Measurements from ENCODE around the gene CATSPERE. TPM values are rescaled to one million over a fixed set of nuclear protein-coding genes. Genes with fewer than 3 reads are reported as not detected.
"Not testable (repeated sequence)": the region's sequence is repeated elsewhere in the genome, so short reads cannot be mapped to it uniquely, and the experiment has no call there.

CATSPERE gene
- total and polyA plus RNA-seq, 2 of the 8 experiments (the other 6 are each of a cell fraction or from before 2014, with no cell fraction given), result 0.05 to 0.45 TPM

DNA sequence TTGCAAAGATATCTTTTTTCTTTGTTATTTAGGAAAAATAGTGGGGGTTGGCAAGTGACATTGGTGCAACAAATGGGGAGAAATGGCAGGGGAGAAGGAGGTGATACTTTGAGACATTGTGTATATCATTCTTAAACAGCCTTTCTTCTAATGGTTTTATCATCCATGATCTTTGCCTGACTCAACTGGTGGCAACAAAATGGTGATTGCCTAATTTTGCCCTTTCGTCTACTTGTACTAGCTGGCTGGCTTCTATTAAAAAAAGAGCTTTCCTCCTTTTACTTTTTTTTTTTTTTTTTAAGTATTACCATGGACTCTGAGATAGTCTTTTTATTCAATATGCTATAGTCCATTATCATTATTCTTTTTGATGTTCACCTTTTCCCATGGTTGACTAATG, 219.6 kb downstream of the CATSPERE start (continued):
- TF ChIP-seq MAFK (IDR thresholded peaks at IDR 0.05; ENCODE audit: low read depth, low read length) (no peak), KDM1A (IDR thresholded peaks at IDR 0.05; ENCODE audit: borderline replicate concordance, low read length) (no peak), ATF2 (IDR thresholded peaks at IDR 0.05; ENCODE audit: low read length) (no peak), POLR2A (IDR thresholded peaks at IDR 0.05; ENCODE audit: control extremely low read depth in 1 of 2, low read depth in 2 of 2, low read length in 2 of 2) (no peak), SRF (IDR thresholded peaks at IDR 0.05; ENCODE audit: low read depth, low read length) (no peak), ZNF274 (IDR thresholded peaks at IDR 0.05; ENCODE audit: borderline replicate concordance, extremely low read depth, low read length) (no peak)
- TF ChIP-seq, protein P1, sequence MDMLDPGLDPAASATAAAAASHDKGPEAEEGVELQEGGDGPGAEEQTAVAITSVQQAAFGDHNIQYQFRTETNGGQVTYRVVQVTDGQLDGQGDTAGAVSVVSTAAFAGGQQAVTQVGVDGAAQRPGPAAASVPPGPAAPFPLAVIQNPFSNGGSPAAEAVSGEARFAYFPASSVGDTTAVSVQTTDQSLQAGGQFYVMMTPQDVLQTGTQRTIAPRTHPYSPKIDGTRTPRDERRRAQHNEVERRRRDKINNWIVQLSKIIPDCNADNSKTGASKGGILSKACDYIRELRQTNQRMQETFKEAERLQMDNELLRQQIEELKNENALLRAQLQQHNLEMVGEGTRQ (IDR thresholded peaks at IDR 0.05; ENCODE audit: low read length), result no peak

GRCh38 chr1:244682087-244682486, 221.0 kb downstream of the CATSPERE start:
- H2BK5ac ChIP-seq (ENCODE audit: low read depth, low read length); H4K8ac ChIP-seq (ENCODE audit: extremely low read depth, insufficient read depth, low read length); H3K4me1 ChIP-seq (replicated peaks in 1 of 4; ENCODE audit: control insufficient read depth in 3 of 4, insufficient read depth in 4 of 4, low read length in 3 of 4); CTCF ChIA-PET (ENCODE audit: partially characterized antibody); H2BK20ac ChIP-seq (ENCODE audit: low read length); H2BK15ac ChIP-seq (ENCODE audit: low read length); H2AK5ac ChIP-seq (ENCODE audit: low read depth, low read length); H3K27me3 ChIP-seq (replicated peaks in 1 of 4; ENCODE audit: control insufficient read depth in 3 of 4, extremely low read depth in 1 of 4, insufficient read depth in 3 of 4, low read length in 3 of 4); H3K4ac ChIP-seq (replicated peaks; ENCODE audit: insufficient read length, low read depth, low read length); H3K56ac ChIP-seq (replicated peaks; ENCODE audit: insufficient read length, low read depth, low read length); H4K5ac ChIP-seq (ENCODE audit: insufficient read length, low read depth, low read length); H2BK120ac ChIP-seq (replicated peaks; ENCODE audit: low read depth, low read length); H3K9me3 ChIP-seq (ENCODE audit: insufficient read depth in 2 of 2, low read depth in 1 of 2, low read length in 1 of 2); H4K91ac ChIP-seq (replicated peaks; ENCODE audit: insufficient read length, low read length); H3K4me2 ChIP-seq (ENCODE audit: insufficient read depth in 1 of 2, low read depth in 2 of 2, low read length in 2 of 2); H2BK12ac ChIP-seq (ENCODE audit: low read depth, low read length); H3K4me3 ChIP-seq (ENCODE audit: extremely low read depth in 1 of 4, insufficient read depth in 2 of 4, low read depth in 3 of 4, low read length in 4 of 4); H3K9ac ChIP-seq (replicated peaks in 1 of 4; ENCODE audit: extremely low read depth in 1 of 4, low read depth in 3 of 4, low read length in 3 of 4); H2AFZ ChIP-seq (ENCODE audit: low read length); H3K14ac ChIP-seq (ENCODE audit: insufficient read length); DNase-seq (ENCODE audit: low read depth in 1 of 2, low spot score in 2 of 2); H3K27ac ChIP-seq (ENCODE audit: low read depth, low read length); H3K79me1 ChIP-seq (ENCODE audit: low read depth, low read length); H3K23me2 ChIP-seq (ENCODE audit: low read depth, low read length); H3K18ac ChIP-seq (ENCODE audit: extremely low read depth, low read length); FAIRE-seq; H4K20me1 ChIP-seq (replicated peaks in 1 of 2; ENCODE audit: control insufficient read depth in 1 of 2, insufficient read depth in 2 of 2, low read length in 2 of 2); H3K23ac ChIP-seq (ENCODE audit: insufficient read length): not testable (repeated sequence)
- Histone ChIP-seq H3K79me2 (ENCODE audit: control insufficient read depth in 1 of 2, insufficient read depth in 2 of 2, low read length in 2 of 2) (peaks cover 3 to 80% of the 10 kb centered on the region in 2 experiments; a peak in 3 of 4 replicates), H3K36me3 (ENCODE audit: control insufficient read depth in 2 of 4, insufficient read depth in 4 of 4, low read length in 3 of 4) (peaks cover 0 to 14% (median 0%) of the 10 kb centered on the region in 4 experiments; a peak in 2 of 8 replicates)
- POLR2A ChIA-PET (ENCODE audit: partially characterized antibody), result interaction anchor here (1.1 to 1.2 kb wide), 2 partner anchors 11 to 23 kb away, joined by 3 to 5 read pairs; no protein-coding TSS in a partner anchor
- 97% methylated on average over 4 of the region's 4 CpGs; no CpG with 5 or more reads in 1 of the 2 experiments for WGBS, 2 experiments (ENCODE audit: extremely low coverage in 1 of 2, insufficient coverage in 1 of 2, insufficient read length in 1 of 2, insufficient replicate concordance in 2 of 2, low coverage in 1 of 2, low lambda C conversion rate in 2 of 2, missing lambda C conversion rate in 1 of 2)
